ENCODE measurements around the gene E2F3. TPM values are rescaled to one million over a fixed set of nuclear protein-coding genes. Genes with fewer than 3 reads are reported as not detected.
A peak's percentile ranks its signal among the peaks of the same experiment; 100 is the strongest.

The E2F3 gene
- total RNA-seq, 4 donors from 2014 or later, result 5.8 to 10.7 (median 9.1) TPM

DNA sequence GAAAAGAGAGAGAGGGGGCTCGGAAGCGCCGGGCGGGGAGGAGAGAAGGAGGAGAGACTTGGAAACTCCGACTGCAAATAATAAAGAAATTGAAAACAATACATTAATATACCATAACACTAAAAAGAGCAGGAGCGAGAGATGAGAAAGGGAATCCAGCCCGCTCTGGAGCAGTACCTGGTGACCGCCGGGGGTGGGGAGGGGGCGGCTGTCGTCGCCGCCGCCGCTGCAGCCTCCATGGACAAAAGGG, 338 bp downstream of the E2F3 start:
- DNase-seq (ENCODE audit: low spot score) (no peak), ATAC-seq (ENCODE audit: low FRiP score) (no peak)
- TF ChIP-seq, protein P1, sequence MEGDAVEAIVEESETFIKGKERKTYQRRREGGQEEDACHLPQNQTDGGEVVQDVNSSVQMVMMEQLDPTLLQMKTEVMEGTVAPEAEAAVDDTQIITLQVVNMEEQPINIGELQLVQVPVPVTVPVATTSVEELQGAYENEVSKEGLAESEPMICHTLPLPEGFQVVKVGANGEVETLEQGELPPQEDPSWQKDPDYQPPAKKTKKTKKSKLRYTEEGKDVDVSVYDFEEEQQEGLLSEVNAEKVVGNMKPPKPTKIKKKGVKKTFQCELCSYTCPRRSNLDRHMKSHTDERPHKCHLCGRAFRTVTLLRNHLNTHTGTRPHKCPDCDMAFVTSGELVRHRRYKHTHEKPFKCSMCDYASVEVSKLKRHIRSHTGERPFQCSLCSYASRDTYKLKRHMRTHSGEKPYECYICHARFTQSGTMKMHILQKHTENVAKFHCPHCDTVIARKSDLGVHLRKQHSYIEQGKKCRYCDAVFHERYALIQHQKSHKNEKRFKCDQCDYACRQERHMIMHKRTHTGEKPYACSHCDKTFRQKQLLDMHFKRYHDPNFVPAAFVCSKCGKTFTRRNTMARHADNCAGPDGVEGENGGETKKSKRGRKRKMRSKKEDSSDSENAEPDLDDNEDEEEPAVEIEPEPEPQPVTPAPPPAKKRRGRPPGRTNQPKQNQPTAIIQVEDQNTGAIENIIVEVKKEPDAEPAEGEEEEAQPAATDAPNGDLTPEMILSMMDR (IDR thresholded peaks at IDR 0.05), result no peak

DNA sequence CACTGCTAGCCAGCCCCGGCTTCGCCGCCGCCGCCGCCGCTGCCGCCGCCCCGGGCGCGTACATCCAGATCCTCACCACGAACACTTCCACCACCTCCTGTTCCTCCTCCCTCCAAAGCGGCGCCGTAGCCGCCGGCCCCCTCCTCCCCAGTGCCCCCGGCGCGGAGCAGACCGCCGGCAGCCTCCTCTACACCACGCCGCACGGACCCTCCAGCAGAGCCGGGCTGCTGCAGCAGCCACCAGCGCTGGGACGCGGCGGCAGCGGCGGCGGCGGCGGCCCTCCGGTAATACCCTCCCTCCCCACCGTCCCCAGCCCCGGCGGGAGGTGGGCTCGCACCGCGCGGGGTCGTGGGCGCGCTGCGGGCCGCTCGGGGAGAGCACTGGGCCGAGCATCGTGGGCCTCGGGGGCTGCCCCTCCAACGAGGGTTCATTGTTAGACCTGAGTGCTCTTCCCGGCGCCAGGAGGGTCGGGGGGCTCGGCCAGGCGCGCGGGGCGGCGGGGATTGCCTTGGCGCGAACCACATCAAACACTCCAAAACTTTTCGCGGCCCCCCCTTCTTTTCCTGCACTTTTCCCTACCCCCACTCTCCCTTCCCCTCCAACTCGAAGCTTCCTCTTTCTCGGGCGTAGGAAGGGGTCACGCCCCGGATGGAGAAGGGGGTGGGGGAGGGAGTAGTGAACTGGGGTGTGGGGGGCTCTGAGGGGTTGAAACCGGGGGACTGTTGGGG, 827 bp downstream of the E2F3 start:
- no peak for ATAC-seq (ENCODE audit: low FRiP score)
- TF ChIP-seq, protein P1 (IDR thresholded peaks at IDR 0.05), result no peak
- DNase-seq (ENCODE audit: low spot score), result no peak

DNA sequence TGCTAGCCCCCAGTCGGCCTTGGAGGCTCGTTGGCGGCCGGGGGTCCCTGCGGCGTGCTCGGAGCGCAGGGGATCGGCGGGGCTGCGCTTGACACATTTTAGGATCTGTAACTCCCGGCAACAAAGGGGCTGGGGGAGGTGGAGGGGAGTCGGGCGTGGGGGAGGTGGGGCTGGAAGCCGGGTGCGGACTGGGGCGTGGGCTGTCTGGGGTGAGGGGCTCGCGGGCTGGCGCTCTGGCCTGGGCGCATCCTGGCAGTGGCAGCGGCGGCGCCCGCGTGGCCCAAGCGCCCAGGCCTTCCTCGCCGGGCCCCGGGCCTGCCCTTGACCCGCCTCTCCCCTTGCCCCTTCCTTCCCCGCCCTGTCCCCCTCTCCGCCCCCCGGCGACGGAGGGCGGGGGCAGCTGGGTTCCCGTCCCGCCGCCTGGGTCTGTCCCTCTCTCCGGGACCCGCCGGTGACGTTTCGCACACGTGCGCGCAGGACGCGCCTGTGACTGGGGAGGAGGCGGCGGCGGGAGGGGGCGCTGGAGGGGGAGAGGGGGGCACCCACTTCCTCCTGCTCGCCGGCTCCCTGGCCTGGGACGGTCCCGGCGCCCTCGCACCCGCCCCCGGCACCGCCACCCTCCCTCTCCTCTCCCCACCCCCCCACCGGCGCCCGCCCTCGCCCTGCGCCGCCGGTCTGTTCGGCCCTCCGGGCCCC, 1.5 kb downstream of the E2F3 start:
- DNase-seq (ENCODE audit: low spot score) (peak; percentile 62), ATAC-seq (ENCODE audit: low FRiP score) (peak; percentile 59)
- TF ChIP-seq, protein P1 (IDR thresholded peaks at IDR 0.05), result no peak

DNA sequence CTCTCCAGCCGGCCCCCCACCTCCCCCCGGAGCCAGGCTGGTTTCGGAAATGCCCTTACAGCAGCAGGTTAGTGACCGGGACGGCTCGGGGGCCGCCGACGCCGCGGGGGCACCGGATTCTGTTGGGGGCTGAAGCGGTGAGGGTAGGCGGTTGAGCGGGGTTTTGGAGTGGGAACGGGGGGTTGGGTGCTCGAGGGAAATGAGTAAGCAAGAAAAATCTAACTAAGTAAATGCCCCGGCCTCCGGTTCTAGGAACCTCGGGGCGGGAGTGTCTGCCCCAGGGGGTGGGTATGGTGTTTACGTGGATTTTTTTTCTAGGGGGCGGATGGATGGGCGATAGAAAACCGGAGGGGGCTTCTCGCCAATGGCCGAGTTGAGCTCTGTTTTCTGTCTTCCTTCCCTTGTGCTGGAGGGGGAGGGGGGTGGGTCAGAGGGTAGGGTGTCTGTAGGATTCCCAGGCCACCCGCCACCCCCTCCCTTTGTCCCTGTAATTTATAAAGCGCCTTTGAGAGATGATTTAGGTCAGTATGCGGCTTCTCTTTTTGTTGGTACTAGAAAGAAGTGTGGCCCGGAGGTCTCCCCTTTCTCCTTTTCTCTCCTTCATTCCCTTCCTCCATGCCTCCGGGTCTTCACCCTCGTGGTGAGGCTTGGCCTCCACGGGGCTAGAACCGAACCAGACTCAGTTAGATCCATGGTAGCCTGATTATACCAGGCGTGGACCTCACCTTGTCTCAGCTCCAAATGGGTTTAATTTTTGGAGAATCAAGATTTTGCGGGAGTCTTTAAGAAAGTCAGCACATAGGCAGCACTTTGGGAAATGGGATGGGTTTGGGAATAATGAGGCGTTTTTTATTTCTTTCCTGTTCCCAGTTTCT, 2.3 kb downstream of the E2F3 start:
- ATAC-seq (ENCODE audit: low FRiP score) (no peak), DNase-seq (ENCODE audit: low spot score) (no peak)
- TF ChIP-seq, protein P1 (IDR thresholded peaks at IDR 0.05), result no peak

DNA sequence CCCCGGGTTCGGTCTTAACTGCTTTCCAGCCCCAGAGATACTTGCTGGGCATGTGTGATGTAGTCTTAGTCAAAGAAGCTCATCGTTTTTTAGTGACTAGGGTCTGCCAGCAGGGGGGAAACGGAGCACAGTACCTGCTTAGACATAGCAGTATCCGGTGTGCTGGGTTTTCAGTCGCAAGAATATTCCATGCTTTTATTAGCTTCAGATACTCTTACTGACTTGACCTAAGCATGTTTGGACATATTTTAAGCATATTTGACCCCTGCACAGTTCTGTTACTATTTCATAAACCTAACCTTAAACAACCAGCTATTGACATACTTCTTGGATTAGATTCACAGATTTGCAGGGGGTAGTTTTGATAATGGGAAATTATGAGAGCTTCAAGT, 3.0 kb downstream of the E2F3 start:
- DNase-seq (ENCODE audit: low spot score), result no peak
- ATAC-seq (ENCODE audit: low FRiP score), result no peak
- TF ChIP-seq, protein P1 (IDR thresholded peaks at IDR 0.05), result peak in 1 of 3 donors; percentile 8

DNA sequence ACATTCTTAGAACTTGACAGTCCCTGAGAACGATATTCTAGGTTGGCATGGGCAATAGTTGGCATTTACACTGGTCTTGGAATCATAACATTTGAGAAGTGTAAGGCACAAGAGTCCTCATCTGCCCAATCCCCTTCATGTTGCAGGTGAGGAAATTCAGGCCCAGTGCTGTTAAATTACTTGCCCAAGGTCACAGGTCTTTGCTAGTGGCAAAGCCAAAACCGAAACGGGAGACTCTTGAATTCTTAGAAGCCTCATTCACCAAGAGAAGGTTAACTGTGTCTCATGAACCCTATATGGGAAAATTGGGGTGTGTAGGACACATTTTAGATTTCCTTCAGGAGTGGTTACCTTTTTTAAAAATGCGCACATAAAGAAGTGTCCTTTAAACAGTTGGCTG, 7.2 kb downstream of the E2F3 start:
- DNase-seq (ENCODE audit: low spot score) (no peak), ATAC-seq (ENCODE audit: low FRiP score) (no peak)
- TF ChIP-seq, protein P1 (IDR thresholded peaks at IDR 0.05), result no peak

Data from omental fat pad (tissue), 4 donors.